Omental fat pad (tissue), 4 donors: ENCODE results near the gene OR6T1. TPM values are rescaled to one million over a fixed set of nuclear protein-coding genes. Genes with fewer than 3 reads are reported as not detected.

Experiments used
- ATAC-seq: fragments of 150-250 bp; one replicate; pipeline ENCODE4 v1.9.1; 2016; ENCODE audit warnings: mild to moderate bottlenecking, moderate library complexity; ENCODE audit not compliant: low FRiP score
- DNase-seq: peaks from one replicate; pipeline ENCODE4 v3.0.0-alpha.2; 2019; ENCODE audit warnings: low spot score
- CTCF ChIP-seq, 3 donors: fragments of 450-650 bp; IDR thresholded peaks; one replicate each; pipeline ENCODE4 v1.5.1; 2016 to 2017; ENCODE audit warnings: antibody characterized with exemption in 3 of 3, mild to moderate bottlenecking in 3 of 3, moderate library complexity in 2 of 3
- total RNA-seq, 4 donors: library from RNA; depleted of rRNA; stranded (reverse); fragments of >200 nt; gene quantifications; one replicate each; pipeline ENCODE4 v1.1.0, GENCODE V29; 2016

The OR6T1 gene
- total RNA-seq, 4 donors from 2014 or later: not detected

- no peak for DNase-seq
- TF ChIP-seq CTCF (IDR thresholded peaks at IDR 0.05): no peak
- no peak for ATAC-seq
These were observed 1.5 kb upstream of the OR6T1 start for GRCh38 chr11:123945132-123945531.

GRCh38 chr11:123942413-123942812, 1.2 kb downstream of the OR6T1 start:
- DNase-seq (no peak), ATAC-seq (no peak)
- TF ChIP-seq CTCF (IDR thresholded peaks at IDR 0.05): no peak

- ATAC-seq (no peak), DNase-seq (no peak)
- TF ChIP-seq CTCF (IDR thresholded peaks at IDR 0.05): no peak
These were observed 4.3 kb downstream of the OR6T1 start, which contains the start of gene OR4D5 for GRCh38 chr11:123939317-123939716. Gene OR4D5, plus strand, starts transcription at chr11:123939617. Its CDS starts 0 bp downstream, at chr11:123939617.

GRCh38 chr11:123924027-123924426, 19.6 kb downstream of the OR6T1 start:
- no peak for DNase-seq
- ATAC-seq: no peak
- no peak for TF ChIP-seq CTCF (IDR thresholded peaks at IDR 0.05)

- DNase-seq: no peak
- TF ChIP-seq CTCF (IDR thresholded peaks at IDR 0.05): no peak
- ATAC-seq: no peak
These were observed 22.7 kb downstream of the OR6T1 start for GRCh38 chr11:123920943-123921342.

GRCh38 chr11:123905826-123906225, 37.8 kb downstream of the OR6T1 start:
- no peak for TF ChIP-seq CTCF (IDR thresholded peaks at IDR 0.05)
- DNase-seq (no peak), ATAC-seq (no peak)

- no peak for ATAC-seq
- TF ChIP-seq CTCF (IDR thresholded peaks at IDR 0.05): no peak
These were observed 38.7 kb downstream of the OR6T1 start for GRCh38 chr11:123904932-123905331.

More at GRCh38 chr11:123904932-123905331, 38.7 kb downstream of the OR6T1 start:
- DNase-seq: no peak
